HAP-1 (cell line): ENCODE results near the gene UGT1A9.
"Not testable (repeated sequence)": the region's sequence is repeated elsewhere in the genome, so short reads cannot be mapped to it uniquely, and the experiment has no call there.

ENCODE experiments used
- DNase-seq, 2 experiments: peaks; one replicate each; pipeline ENCODE4 v3.0.0-alpha.2; 2016 to 2020; ENCODE audit warnings: low spot score in 2 of 2
- H3K27me3 ChIP-seq: fragments of 250-450 bp; sonication (Bioruptor Pico); 2 replicates; pipeline ENCODE4 v1.5.1; 2020; ENCODE audit warnings: low read depth, mild to moderate bottlenecking, moderate library complexity
- H3K36me3 ChIP-seq: fragments of 250-450 bp; sonication (Bioruptor Pico); replicated peaks from 2 replicates; pipeline ENCODE4 v1.5.1; 2020; ENCODE audit warnings: mild to moderate bottlenecking
- H3K4me1 ChIP-seq: fragments of 250-450 bp; sonication (Bioruptor Pico); 2 replicates; pipeline ENCODE4 v1.5.1; 2020; ENCODE audit warnings: mild to moderate bottlenecking
- H3K4me3 ChIP-seq: fragments of 250-450 bp; sonication (Bioruptor Pico); 2 replicates; pipeline ENCODE4 v1.5.1; 2020; ENCODE audit warnings: mild to moderate bottlenecking, moderate library complexity
- H3K9me3 ChIP-seq: fragments of 250-450 bp; sonication (Bioruptor Pico); 2 replicates; pipeline ENCODE4 v1.5.1; 2020; ENCODE audit warnings: mild to moderate bottlenecking, moderate library complexity
- in situ Hi-C: fragments of 300-500 bp; cut with MboI; formaldehyde crosslinking; loops from 3 replicates; pipeline ENCODE4 v1.14.3; 2020; ENCODE audit warnings: low sequenced_read_pairs, inconsistent platforms, mixed read lengths

The UGT1A9 gene

DNA sequence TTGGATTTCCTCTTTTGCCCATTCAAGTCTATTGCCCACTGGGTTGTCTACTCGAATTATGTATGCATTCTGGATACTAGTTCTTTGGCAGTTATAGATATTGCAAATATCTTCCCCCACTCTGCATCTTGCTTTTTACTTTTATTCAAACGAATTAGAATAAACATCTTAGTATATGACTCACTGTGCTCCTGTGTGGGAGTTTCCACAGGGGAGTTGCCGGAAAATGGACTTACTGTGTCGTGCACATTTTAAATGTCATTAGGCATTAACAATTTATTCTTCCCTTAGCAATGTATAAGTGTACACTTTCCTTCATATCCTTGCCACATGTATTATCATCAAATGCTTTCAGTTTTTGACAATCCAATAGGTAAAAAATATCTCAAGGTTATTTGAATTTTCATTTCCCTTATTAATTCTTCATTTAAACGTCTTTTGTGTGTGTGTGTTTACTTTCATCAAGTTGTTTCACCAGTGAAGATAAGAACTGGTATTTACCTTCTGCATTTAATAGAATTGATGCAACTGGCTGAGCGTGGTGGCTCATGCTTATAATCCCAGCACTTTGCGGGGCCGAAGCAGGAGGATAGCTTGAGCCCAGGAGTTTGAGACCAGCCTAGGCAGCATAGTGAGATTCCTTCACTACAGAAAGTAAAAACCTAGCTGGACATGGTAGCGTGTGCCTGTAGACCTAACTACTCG, 36.4 kb downstream of the UGT1A9 start:
- DNase-seq, result no peak
- Histone ChIP-seq H3K4me1 (peaks cover 23% of the 10 kb centered on the region), H3K9me3 (no peaks in the 10 kb centered on the region), H3K4me3 (no peak overlapping the region), H3K36me3 (no peaks in the 10 kb centered on the region), H3K27me3 (no peaks in the 10 kb centered on the region)
- in situ Hi-C loops, result no loop called here

DNA sequence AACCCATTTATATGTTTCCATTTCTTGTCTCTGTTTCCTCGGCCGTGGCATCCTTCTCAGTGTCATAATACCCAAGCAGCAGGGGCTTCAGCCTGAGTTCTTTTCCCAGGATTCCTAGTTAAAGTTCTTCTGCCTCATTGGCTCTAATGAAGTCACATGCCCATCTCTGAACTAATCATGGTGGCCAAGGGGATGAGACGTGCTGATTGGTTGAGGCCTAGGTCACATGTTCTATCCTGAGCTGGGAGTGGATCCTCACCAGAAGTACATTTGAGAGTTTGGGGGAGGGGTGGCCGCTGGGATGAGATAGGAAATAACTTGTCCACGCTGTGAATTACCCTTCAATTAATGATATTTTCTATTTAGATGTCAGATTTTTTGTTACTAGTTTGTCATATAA, 37.2 kb downstream of the UGT1A9 start:
- H3K4me3 ChIP-seq, result no peak overlapping the region
- DNase-seq, result no peak
- H3K4me1 ChIP-seq, result peaks cover 23% of the 10 kb centered on the region
- H3K9me3 ChIP-seq, result no peaks in the 10 kb centered on the region
- H3K36me3 ChIP-seq, result no peaks in the 10 kb centered on the region
- in situ Hi-C loops, result no loop called here
- no peaks in the 10 kb centered on the region for H3K27me3 ChIP-seq

DNA sequence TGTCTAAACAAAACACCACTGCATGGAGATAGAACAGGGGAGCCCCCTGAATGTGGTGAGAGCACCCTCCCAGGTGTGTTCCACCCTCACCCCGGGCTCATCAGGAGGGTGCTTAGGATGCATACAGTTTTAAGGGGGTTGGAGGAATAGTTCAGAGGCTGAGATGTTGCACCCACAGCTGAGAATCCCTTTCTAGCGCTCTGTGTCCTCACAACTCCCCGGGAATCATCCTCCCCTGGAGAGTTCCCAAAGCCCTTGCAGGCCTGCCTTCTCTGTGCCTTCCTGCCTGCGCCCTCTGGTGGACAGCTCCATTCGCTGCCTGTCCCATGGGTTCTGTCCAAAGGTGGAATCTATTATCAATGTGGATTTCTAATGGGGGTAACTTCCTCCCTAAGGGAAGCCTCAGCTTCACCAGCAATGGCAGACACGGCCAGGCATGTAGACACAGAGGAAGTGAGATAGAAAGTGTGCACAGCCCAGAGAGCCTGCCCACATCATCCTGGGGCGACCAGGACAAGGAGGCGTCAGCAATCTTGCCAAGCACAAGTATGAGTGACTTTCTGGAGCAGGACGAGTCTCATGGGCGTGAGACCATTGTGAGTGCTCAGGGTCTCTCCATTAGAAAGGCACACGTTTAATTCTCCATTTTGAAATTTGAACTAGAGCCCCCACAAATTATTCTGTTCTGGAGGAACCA, 39.8 kb downstream of the UGT1A9 start:
- in situ Hi-C loops, result loop anchor here (10.0 kb wide), 1 partner anchor 227 kb away; no protein-coding TSS in a partner anchor
- no peaks in the 10 kb centered on the region for H3K9me3 ChIP-seq
- no peaks in the 10 kb centered on the region for H3K36me3 ChIP-seq
- H3K4me3 ChIP-seq, result no peak overlapping the region
- H3K4me1 ChIP-seq, result peaks cover 23% of the 10 kb centered on the region
- peak; percentile 87 to 96 for DNase-seq
- no peaks in the 10 kb centered on the region for H3K27me3 ChIP-seq

DNA sequence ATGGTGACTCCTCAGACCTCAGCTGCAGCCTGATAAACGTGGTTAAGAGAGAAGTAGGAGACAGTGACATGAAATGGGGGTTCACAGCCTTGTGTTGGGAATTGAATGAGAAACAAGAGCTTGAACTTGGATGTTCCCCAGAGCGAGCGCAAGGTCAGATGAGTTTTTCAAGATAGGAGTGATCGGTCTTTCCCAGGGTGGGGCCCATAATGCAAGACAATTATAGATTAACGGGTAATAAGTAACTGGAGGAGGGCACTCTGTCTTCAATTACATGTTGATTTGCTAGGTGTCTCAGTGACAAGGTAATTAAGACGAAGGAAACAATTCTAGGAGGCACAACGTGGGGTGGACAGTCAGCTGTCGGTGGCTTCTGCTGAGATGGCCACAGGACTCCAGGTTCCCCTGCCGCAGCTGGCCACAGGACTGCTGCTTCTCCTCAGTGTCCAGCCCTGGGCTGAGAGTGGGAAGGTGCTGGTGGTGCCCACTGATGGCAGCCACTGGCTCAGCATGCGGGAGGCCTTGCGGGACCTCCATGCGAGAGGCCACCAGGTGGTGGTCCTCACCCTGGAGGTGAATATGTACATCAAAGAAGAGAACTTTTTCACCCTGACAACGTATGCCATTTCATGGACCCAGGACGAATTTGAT, 41.0 kb downstream of the UGT1A9 start, which contains the start of gene UGT1A5:
Gene UGT1A5 (plus strand): TSS at position 297 of the 651 bp plus-strand sequence. CDS start 85 bp downstream, at position 382.
- Histone ChIP-seq H3K27me3 (no peaks in the 10 kb centered on the region), H3K9me3 (no peaks in the 10 kb centered on the region), H3K4me3 (no peak within 1 kb of the TSS), H3K36me3 (no peaks in the 10 kb centered on the region), H3K4me1 (peaks cover 23% of the 10 kb centered on the region)
- DNase-seq, result no peak
- in situ Hi-C loops, result loop anchor here (10.0 kb wide), 1 partner anchor 228 kb away; no protein-coding TSS in a partner anchor

DNA sequence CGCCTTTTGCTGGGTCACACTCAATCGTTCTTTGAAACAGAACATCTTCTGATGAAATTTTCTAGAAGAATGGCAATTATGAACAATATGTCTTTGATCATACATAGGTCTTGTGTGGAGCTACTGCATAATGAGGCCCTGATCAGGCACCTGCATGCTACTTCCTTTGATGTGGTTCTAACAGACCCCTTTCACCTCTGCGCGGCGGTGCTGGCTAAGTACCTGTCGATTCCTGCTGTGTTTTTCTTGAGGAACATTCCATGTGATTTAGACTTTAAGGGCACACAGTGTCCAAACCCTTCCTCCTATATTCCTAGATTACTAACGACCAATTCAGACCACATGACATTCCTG, 41.5 kb downstream of the UGT1A9 start:
- peaks cover 20% of the 10 kb centered on the region for H3K4me1 ChIP-seq
- H3K9me3 ChIP-seq, result no peaks in the 10 kb centered on the region
- no peaks in the 10 kb centered on the region for H3K36me3 ChIP-seq
- no peak for DNase-seq
- no peaks in the 10 kb centered on the region for H3K27me3 ChIP-seq
- H3K4me3 ChIP-seq, result no peak overlapping the region
- in situ Hi-C loops, result loop anchor here (10.0 kb wide), 1 partner anchor 228 kb away; no protein-coding TSS in a partner anchor

DNA sequence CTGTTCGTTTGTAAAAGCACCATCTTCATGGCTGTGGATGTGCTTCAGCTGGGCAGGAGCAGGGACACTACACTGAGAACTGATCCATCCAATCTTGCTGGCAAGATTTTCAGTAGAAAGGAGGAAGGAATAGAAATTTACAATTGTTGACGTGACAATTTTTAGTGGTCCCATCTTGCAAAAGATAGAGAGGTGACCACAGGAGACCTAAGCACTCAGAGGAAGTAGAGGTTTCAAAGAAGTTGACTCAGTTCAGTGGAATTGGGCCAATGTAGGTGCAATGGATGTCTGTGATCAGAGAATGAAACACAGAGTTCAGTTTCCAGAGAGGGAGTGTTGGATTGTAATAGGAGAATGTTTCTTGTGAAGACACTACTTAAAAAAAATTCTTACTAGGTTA, 42.4 kb downstream of the UGT1A9 start:
- in situ Hi-C loops, result loop anchor here (10.0 kb wide), 1 partner anchor 229 kb away; no protein-coding TSS in a partner anchor
- DNase-seq, result no peak
- Histone ChIP-seq H3K27me3 (no peaks in the 10 kb centered on the region), H3K36me3 (no peaks in the 10 kb centered on the region), H3K4me1 (peaks cover 17% of the 10 kb centered on the region), H3K4me3 (no peak overlapping the region), H3K9me3 (no peaks in the 10 kb centered on the region)

DNA sequence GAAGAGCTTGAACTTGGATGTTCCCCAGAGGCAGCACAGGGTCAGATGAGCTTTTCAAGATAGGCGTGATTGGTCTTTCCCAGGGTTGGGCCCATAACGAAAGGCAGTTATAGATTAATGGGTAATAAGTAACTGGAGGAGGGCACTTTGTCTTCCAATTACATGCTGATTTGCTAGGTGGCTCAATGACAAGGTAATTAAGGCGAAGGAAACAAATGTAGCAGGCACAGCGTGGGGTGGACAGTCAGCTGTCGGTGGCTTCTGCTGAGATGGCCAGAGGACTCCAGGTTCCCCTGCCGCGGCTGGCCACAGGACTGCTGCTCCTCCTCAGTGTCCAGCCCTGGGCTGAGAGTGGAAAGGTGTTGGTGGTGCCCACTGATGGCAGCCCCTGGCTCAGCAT, 46.9 kb downstream of the UGT1A9 start, which contains the start of gene UGT1A4:
Gene UGT1A4 (plus strand): TSS at position 185 of the 400 bp plus-strand sequence. CDS start 85 bp downstream, at position 270.
- Histone ChIP-seq H3K4me3 (no peak within 1 kb of the TSS), H3K9me3 (no peaks in the 10 kb centered on the region; the same call in 1 of the 2 replicates), H3K36me3 (no peaks in the 10 kb centered on the region), H3K4me1 (peaks cover 4% of the 10 kb centered on the region; the same call in 1 of the 2 replicates), H3K27me3 (no peaks in the 10 kb centered on the region)
- in situ Hi-C loops, result loop anchor here (10.0 kb wide), 1 partner anchor 234 kb away; no protein-coding TSS in a partner anchor
- DNase-seq, result no peak

DNA sequence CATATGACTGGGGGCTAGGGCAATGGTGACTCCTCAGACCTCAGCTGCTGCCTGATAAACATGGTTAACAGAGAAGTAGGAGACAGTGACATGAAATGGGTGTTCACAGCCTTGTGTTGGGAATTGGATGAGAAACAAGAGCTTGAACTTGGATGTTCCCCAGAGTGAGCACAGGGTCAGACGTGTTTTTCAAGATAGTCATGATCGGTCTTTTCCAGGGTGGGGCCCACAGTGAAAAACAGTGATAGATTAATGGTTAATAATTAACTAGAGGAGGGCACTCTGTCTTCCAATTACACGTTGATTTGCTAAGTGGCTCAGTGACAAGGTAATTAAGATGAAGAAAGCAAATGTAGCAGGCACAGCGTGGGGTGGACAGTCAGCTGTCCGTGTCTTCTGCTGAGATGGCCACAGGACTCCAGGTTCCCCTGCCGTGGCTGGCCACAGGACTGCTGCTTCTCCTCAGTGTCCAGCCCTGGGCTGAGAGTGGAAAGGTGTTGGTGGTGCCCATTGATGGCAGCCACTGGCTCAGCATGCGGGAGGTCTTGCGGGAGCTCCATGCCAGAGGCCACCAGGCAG, 57.1 kb downstream of the UGT1A9 start, which contains the start of gene UGT1A3:
Gene UGT1A3 (plus strand): TSS at position 320 of the 579 bp plus-strand sequence. CDS start 85 bp downstream, at position 405.
- in situ Hi-C loops, result no loop called here
- no peak for DNase-seq
- Histone ChIP-seq H3K4me1 (no peaks in the 10 kb centered on the region), H3K4me3 (no peak within 1 kb of the TSS), H3K27me3 (no peaks in the 10 kb centered on the region), H3K36me3 (no peaks in the 10 kb centered on the region), H3K9me3 (no peaks in the 10 kb centered on the region)

DNA sequence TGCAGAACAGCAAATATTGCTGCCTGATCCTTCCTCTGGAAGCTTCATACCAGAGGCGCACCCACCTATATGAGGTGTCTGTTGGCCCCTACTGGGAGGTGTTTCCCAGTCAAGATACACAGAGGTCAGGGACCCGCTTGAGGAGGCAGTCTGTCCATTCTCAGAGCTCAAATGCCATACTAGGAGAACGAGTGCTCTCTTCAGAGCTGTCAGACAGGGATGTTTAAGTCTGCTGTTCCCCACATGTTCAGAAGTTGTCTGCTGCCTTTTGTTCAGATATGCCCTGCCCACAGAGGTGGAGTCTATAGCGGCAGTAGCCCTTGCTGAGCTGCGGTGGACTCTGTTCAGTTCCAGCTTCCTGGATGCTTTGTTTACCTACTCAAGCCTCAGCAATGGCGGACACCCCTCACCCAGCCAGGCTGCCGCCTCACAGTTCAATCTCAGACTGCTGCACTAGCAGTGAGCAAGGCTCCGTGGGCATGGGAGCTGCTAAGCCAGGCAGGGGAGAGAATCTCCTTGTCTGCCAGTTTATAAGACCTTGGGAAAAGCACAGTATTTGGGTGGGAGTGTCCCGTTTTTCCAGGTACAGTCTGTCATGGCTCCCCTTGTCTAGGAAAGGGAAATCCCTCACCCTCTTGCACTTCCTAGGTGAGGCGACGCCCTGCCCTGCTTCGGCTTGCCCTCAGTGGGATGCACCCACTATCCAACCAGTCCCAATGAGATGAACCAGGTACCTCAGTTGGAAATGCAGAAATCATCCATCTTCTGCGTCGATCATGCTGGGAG, 65.4 kb downstream of the UGT1A9 start:
- H3K4me1 ChIP-seq, DNase-seq, in situ Hi-C loops, H3K27me3 ChIP-seq, H3K4me3 ChIP-seq, H3K9me3 ChIP-seq, H3K36me3 ChIP-seq: not testable (repeated sequence)

DNA sequence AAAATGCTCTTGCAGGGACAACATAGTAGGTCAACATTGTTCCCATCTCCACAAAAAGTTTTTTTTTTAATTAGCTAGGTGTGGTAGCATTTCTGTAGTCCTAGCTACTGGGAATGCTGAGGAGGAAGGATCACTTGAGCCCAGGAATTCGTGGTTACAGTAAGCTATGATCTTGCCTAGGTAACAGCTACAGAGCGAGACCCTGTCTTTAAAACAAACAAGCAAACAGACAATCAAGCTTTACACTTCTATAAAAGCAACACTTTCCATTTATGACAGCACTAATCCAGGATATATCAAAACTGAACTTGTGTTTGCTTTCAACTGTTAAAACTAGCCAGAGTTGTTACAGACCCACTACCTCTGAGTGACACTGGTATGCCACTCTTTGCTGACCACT, 69.2 kb downstream of the UGT1A9 start:
- Histone ChIP-seq H3K4me3 (no peak overlapping the region), H3K27me3 (no peaks in the 10 kb centered on the region), H3K9me3 (no peaks in the 10 kb centered on the region), H3K36me3 (no peaks in the 10 kb centered on the region), H3K4me1 (no peaks in the 10 kb centered on the region)
- in situ Hi-C loops, result no loop called here
- no peak for DNase-seq

DNA sequence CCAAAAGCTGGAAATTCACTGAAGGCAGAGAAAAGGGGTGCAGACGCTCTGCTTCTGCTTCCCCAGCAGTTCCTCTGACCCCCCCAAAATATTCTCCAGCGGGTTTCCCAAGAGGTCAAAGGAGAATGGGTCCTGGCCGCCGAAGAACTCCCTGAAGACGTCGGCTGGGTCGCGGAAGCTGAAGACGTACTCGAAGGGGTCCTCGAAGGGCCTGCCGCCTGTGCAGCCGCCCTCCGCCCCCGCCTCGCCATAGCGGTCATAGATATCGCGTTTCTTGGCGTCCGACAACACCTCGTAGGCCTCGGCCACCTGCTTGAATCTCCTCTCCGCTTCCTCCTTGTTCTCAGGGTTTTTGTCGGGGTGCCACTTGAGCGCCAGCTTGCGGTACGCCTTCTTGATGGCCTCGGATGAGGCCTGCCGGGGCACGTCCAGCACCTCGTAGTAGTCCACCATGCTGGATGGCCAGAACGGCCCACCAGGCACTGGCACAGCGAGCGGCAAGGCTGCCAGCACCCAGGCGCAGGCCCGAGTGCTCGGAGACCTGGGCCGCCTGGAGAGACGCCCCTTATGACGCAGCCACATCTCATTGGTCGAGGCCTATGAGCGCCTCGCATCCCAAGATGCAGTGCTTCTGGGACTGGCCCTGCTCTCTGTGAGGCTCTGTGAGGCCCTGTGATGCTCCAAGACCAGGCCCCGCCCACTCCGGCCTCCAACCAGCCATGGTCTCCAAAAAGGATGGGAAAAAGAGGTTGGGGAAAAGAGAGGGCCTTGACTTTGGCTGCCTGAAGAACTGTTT, 72.0 kb downstream of the UGT1A9 start:
- Histone ChIP-seq H3K4me1 (no peaks in the 10 kb centered on the region), H3K4me3 (no peak overlapping the region), H3K9me3 (no peaks in the 10 kb centered on the region), H3K27me3 (no peaks in the 10 kb centered on the region), H3K36me3 (no peaks in the 10 kb centered on the region)
- in situ Hi-C loops, result no loop called here
- no peak for DNase-seq

DNA sequence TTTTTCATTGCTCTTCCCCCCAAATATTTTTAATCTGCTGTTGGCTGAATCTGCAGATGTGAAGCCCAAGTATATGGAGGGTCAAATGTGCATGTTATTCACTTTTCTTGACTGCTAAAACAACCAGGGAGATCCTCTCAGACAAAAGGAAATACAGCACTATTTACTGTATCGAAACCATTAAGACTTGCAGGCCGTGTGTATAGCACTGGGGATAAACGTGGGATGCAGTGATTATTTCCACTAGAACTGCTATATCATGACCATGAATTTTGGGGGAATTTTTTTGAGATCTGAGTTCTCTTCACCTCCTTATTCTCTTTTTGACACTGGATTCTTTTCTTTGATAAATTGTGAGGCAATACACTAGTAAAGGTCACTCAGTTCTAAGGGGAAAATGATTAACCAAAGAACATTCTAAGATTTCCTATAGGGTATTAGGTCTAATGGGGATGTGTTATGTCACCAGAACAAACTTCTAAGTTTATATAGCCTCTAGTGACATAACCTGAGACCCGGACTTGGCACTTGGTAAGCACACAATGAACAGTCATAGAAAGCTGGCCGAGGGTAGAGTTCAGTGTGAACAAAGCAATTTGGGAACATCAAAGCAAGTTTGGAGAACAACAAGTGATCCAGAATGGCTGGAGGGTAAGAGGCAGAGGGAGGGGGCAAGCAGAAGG, 73.5 kb downstream of the UGT1A9 start:
- DNase-seq, result no peak
- no peaks in the 10 kb centered on the region for H3K36me3 ChIP-seq
- H3K4me1 ChIP-seq, result no peaks in the 10 kb centered on the region
- in situ Hi-C loops, result no loop called here
- H3K27me3 ChIP-seq, result no peaks in the 10 kb centered on the region
- no peak overlapping the region for H3K4me3 ChIP-seq
- no peaks in the 10 kb centered on the region for H3K9me3 ChIP-seq
